Karpas-422 (cell line): ENCODE results near the gene PDE3A. TPM values are rescaled to one million over a fixed set of nuclear protein-coding genes. Genes with fewer than 3 reads are reported as not detected.

Experiments used
- DNase-seq: peaks from one replicate; pipeline ENCODE4 v3.0.0-alpha.2; 2015
- H2AFZ ChIP-seq: fragments of 200-600 bp; sonication (generic); 2 replicates; pipeline ENCODE4 v1.6.1; 2014; ENCODE audit warnings: antibody characterized with exemption, low read length, mixed read lengths
- H3K27ac ChIP-seq: fragments of 200-600 bp; sonication (generic); 2 replicates; pipeline ENCODE4 v1.5.1; 2014; ENCODE audit warnings: mild to moderate bottlenecking, low read length, moderate library complexity
- H3K27me3 ChIP-seq: fragments of 200-600 bp; sonication (generic); 2 replicates; pipeline ENCODE4 v1.6.1; 2014; ENCODE audit warnings: low read length, mixed read lengths
- H3K36me3 ChIP-seq: fragments of 200-600 bp; sonication (generic); 2 replicates; pipeline ENCODE4 v1.6.1; 2014; ENCODE audit warnings: low read length, mixed read lengths; ENCODE audit not compliant: insufficient read depth
- H3K4me1 ChIP-seq: fragments of 200-600 bp; sonication (generic); 2 replicates; pipeline ENCODE4 v1.6.1; 2014; ENCODE audit warnings: mild to moderate bottlenecking, low read length, mixed read lengths
- H3K4me2 ChIP-seq: fragments of 200-600 bp; sonication (generic); 2 replicates; pipeline ENCODE4 v1.6.1; 2014; ENCODE audit warnings: low read length, low read depth, mild to moderate bottlenecking; ENCODE audit not compliant: poor library complexity, severe bottlenecking
- H3K4me3 ChIP-seq: fragments of 200-600 bp; sonication (generic); 2 replicates; pipeline ENCODE4 v1.5.1; 2014; ENCODE audit warnings: mild to moderate bottlenecking, antibody characterized with exemption, low read length, mixed read lengths
- H3K79me2 ChIP-seq: fragments of 200-600 bp; sonication (generic); 2 replicates; pipeline ENCODE4 v1.6.1; 2014; ENCODE audit warnings: mild to moderate bottlenecking, low read length, mixed read lengths
- H3K9ac ChIP-seq: fragments of 200-600 bp; sonication (generic); 2 replicates; pipeline ENCODE4 v1.6.0; 2014; ENCODE audit warnings: low read length
- H3K9me2 ChIP-seq: fragments of 200-600 bp; sonication (generic), shearing (Covaris generic); replicated peaks from 2 replicates; pipeline ENCODE4 v1.6.0; 2014; ENCODE audit warnings: mild to moderate bottlenecking, low read length, moderate library complexity; ENCODE audit not compliant: insufficient read depth
- H3K9me3 ChIP-seq: fragments of 300-700, 200-600 bp; sonication (generic); 2 replicates; pipeline ENCODE4 v1.6.1; 2014; ENCODE audit warnings: low read length, mixed read lengths
- H4K20me1 ChIP-seq: fragments of 200-600 bp; sonication (generic); 2 replicates; pipeline ENCODE4 v1.6.1; 2014; ENCODE audit warnings: mild to moderate bottlenecking, antibody characterized with exemption, low read length, low read depth; ENCODE audit not compliant: insufficient read depth
- total RNA-seq: library from RNA; depleted of rRNA; stranded (reverse); fragments of >200 nt; shearing (Covaris generic); gene quantifications from 2 replicates; pipeline ENCODE4 v1.2.3, GENCODE V29; 2014; ENCODE audit warnings: low replicate concordance

Gene PDE3A
- total RNA-seq, 1 experiment from 2014 or later: not detected

DNA sequence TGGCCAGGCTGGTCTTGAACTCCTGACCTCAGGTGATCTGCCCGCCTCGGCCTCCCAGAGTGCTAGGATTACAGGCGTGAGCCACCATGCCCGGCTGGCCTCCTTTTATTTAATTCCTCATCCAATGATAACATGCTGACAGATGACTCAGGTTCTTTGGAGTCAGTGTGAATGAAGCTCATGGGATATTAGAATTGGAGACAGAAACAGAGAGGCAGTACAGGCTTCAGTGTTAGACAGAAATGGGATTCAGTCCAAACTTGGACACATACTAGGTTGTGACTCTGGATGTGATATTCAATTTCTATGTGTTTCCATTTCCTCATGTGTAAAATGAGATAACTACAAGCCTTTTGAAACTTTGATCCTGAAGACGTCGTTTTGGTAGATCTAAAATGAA is 47.3 kb downstream of the PDE3A start:
- Histone ChIP-seq H3K9me2 (no peaks in the 10 kb centered on the region), H3K27me3 (no peaks in the 10 kb centered on the region), H3K4me1 (no peaks in the 10 kb centered on the region), H3K36me3 (no peaks in the 10 kb centered on the region), H4K20me1 (no peaks in the 10 kb centered on the region), H2AFZ (no peak overlapping the region), H3K9me3 (no peaks in the 10 kb centered on the region), H3K4me3 (no peak overlapping the region), H3K79me2 (no peaks in the 10 kb centered on the region), H3K4me2 (no peak overlapping the region), H3K9ac (no peak overlapping the region), H3K27ac (no peak overlapping the region)
- DNase-seq: no peak

DNA sequence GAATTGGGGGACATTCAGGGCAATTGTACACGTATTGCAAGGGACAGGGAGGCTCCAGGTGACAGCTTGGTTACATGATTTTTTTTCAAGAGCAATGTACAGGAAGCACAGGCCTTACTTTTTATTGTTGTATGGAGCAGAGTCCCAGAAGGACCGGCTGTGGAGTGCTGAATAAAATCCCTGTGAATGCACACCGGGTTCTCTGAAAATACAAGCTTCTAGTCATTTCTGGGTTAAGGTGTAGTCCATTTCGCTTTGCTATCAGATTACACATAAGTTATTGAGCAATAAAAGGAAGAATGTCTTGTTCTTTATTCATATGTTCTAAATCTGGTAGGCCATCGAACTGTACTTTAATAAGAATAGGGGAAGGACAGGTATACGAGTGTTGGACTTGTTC is 52.2 kb downstream of the PDE3A start:
- H3K4me3 ChIP-seq: no peak overlapping the region
- H3K27ac ChIP-seq: no peak overlapping the region
- no peaks in the 10 kb centered on the region for H4K20me1 ChIP-seq
- H3K79me2 ChIP-seq: no peaks in the 10 kb centered on the region
- no peak overlapping the region for H2AFZ ChIP-seq
- no peak overlapping the region for H3K9ac ChIP-seq
- no peaks in the 10 kb centered on the region for H3K9me2 ChIP-seq
- no peaks in the 10 kb centered on the region for H3K27me3 ChIP-seq
- no peak overlapping the region for H3K4me2 ChIP-seq
- DNase-seq: no peak
- H3K36me3 ChIP-seq: no peaks in the 10 kb centered on the region
- no peaks in the 10 kb centered on the region for H3K4me1 ChIP-seq
- H3K9me3 ChIP-seq: no peaks in the 10 kb centered on the region

DNA sequence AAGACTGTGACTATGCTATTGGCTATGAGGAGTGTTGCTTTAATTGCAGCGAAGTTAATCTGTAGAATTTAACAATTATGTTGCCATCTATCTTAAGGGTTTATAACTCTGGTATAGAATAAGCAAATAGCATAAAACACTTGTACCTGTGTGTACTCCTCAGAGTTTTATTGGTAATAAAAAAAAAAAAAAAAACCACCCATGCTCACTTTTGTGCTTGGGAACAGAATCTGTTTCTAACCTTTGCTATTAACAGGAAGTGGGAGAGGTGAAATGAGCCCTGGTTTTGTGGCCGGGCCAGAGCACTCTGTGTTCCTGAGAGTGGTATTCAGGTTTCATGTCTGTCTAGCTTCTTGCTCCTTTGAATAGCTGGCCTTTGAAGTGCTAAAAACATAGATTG is 53.1 kb downstream of the PDE3A start:
- H4K20me1 ChIP-seq: no peaks in the 10 kb centered on the region
- H3K4me2 ChIP-seq: no peak overlapping the region
- no peak for DNase-seq
- H3K27me3 ChIP-seq: no peaks in the 10 kb centered on the region
- H3K4me1 ChIP-seq: no peaks in the 10 kb centered on the region
- no peak overlapping the region for H3K9ac ChIP-seq
- H3K9me3 ChIP-seq: no peaks in the 10 kb centered on the region
- H2AFZ ChIP-seq: no peak overlapping the region
- no peak overlapping the region for H3K4me3 ChIP-seq
- H3K79me2 ChIP-seq: no peaks in the 10 kb centered on the region
- no peak overlapping the region for H3K27ac ChIP-seq
- H3K9me2 ChIP-seq: no peaks in the 10 kb centered on the region
- no peaks in the 10 kb centered on the region for H3K36me3 ChIP-seq

DNA sequence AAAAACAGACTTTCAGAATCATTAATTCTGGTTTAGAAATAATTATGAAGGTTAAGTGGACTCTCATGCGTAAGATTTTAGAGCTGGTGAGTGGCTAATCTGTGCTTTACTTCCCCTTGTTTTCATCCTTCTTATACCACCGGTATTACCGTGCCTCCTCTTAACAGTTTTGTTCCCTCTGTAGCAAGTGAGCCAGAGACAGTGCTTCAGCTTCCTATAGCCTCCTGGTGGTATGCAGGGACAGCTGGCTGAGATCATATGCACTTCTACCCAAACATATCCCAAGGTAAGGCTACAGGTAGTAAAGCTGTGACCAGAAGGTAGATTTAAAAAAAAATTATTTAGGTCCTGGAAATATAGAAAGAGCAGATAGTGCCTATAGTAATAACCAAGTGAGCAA is 55.2 kb downstream of the PDE3A start:
- H3K4me1 ChIP-seq: no peaks in the 10 kb centered on the region
- H3K27me3 ChIP-seq: no peaks in the 10 kb centered on the region
- no peaks in the 10 kb centered on the region for H3K9me3 ChIP-seq
- no peaks in the 10 kb centered on the region for H4K20me1 ChIP-seq
- no peak overlapping the region for H2AFZ ChIP-seq
- H3K9me2 ChIP-seq: no peaks in the 10 kb centered on the region
- no peak overlapping the region for H3K9ac ChIP-seq
- H3K27ac ChIP-seq: no peak overlapping the region
- no peaks in the 10 kb centered on the region for H3K36me3 ChIP-seq
- H3K4me3 ChIP-seq: no peak overlapping the region
- no peak overlapping the region for H3K4me2 ChIP-seq
- no peaks in the 10 kb centered on the region for H3K79me2 ChIP-seq
- DNase-seq: no peak

DNA sequence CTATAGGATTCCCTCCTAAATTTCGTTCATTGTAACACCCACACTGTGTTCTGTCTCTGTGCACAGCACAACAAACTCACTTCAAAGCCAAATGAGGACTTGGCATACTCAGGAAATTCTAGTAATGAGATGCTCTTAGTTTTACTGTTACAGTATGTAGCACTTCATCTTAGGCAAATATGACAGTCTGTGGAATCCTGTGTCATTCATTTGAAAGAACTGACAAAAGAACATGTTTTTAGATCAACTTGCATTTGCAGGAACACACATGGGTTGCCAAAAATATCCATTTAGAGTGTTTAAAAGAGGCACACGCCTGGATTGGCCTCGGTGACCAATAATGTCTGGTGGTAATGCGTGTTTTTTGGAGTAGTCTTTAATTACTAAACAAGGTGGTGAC is 56.5 kb downstream of the PDE3A start:
- Histone ChIP-seq H3K79me2 (no peaks in the 10 kb centered on the region), H3K36me3 (no peaks in the 10 kb centered on the region)

DNA sequence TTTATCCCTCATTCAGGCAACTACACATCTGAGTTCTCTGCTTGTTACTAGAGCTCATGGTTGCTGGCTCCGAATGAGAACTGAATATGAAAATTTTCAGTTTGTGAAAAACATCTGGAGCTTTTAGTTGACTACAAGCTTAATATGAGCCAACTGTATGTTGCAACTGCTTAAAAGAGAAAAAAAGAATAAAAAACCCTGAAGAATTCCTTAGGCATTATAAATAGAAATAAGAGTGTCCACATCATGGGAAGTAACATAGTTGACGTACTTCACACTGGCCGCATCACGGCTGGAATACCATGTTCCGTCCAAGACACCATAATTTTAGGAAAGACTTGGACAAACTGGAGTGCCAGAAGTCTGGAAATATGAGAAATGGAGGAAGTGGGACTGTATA is 57.9 kb downstream of the PDE3A start:
- Histone ChIP-seq H3K9ac (no peak overlapping the region), H3K4me3 (no peak overlapping the region)

More for the DNA sequence above, 56.5 kb downstream of the PDE3A start:
- no peak overlapping the region for H3K4me3 ChIP-seq
- H3K27me3 ChIP-seq: no peaks in the 10 kb centered on the region
- no peak overlapping the region for H3K4me2 ChIP-seq
- H3K9me3 ChIP-seq: no peaks in the 10 kb centered on the region
- no peak overlapping the region for H3K9ac ChIP-seq
- H3K27ac ChIP-seq: no peak overlapping the region
- no peaks in the 10 kb centered on the region for H3K4me1 ChIP-seq
- no peak for DNase-seq
- H3K9me2 ChIP-seq: no peaks in the 10 kb centered on the region
- no peak overlapping the region for H2AFZ ChIP-seq
- H4K20me1 ChIP-seq: no peaks in the 10 kb centered on the region

DNA sequence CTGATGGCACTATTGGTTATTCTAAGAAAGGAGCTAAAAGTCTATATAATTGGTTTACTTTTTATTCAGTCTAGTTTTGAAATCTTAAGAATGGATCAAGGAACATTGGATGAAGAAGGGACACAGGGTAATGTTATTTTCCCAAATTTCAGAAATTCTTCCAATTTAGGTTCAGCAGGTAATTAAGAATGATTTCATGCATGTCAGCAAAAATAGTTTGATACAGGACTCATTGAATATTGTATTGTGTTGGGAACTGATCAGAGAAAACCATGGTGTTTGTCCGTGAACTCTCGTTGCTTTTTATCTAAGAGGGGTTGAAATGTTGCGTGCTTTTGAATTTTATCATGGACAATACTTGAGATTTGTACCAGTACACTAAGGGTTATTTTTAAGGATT is 58.6 kb downstream of the PDE3A start:
- DNase-seq: no peak
- Histone ChIP-seq H3K9ac (no peak overlapping the region), H3K36me3 (no peaks in the 10 kb centered on the region), H3K27ac (no peak overlapping the region), H3K9me3 (no peaks in the 10 kb centered on the region), H3K4me1 (no peaks in the 10 kb centered on the region), H2AFZ (no peak overlapping the region), H3K4me2 (no peak overlapping the region), H3K4me3 (no peak overlapping the region), H3K79me2 (no peaks in the 10 kb centered on the region), H3K9me2 (no peaks in the 10 kb centered on the region), H3K27me3 (no peaks in the 10 kb centered on the region), H4K20me1 (no peaks in the 10 kb centered on the region)

More for the DNA sequence above, 57.9 kb downstream of the PDE3A start:
- DNase-seq: no peak
- Histone ChIP-seq H3K27me3 (no peaks in the 10 kb centered on the region), H3K4me1 (no peaks in the 10 kb centered on the region), H4K20me1 (no peaks in the 10 kb centered on the region), H3K79me2 (no peaks in the 10 kb centered on the region), H3K9me2 (no peaks in the 10 kb centered on the region), H3K36me3 (no peaks in the 10 kb centered on the region), H2AFZ (no peak overlapping the region), H3K4me2 (no peak overlapping the region), H3K9me3 (no peaks in the 10 kb centered on the region), H3K27ac (no peak overlapping the region)

DNA sequence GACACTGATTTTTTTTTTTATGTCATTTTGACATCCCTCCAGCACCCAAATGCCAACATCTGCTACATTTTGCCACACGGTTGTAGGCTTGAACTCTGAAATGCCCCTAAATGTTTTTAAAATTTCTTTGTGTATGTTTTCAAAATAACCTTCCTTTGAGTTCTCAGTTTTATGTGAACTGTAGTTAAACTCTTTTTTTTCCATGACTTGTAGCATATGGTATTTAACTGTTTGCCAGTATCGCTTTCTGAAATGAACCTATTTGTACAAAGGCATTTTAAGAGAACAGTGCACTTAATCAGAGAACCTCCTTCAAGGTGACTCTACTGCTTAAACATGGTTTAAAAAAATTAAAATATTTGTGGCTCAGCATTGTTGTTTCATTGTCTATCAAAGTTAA is 61.5 kb downstream of the PDE3A start:
- Histone ChIP-seq H3K36me3 (no peaks in the 10 kb centered on the region), H3K79me2 (no peaks in the 10 kb centered on the region), H3K4me1 (no peaks in the 10 kb centered on the region), H3K4me2 (no peak overlapping the region), H3K9me3 (no peaks in the 10 kb centered on the region), H2AFZ (no peak overlapping the region), H4K20me1 (no peaks in the 10 kb centered on the region), H3K27ac (no peak overlapping the region), H3K9me2 (no peaks in the 10 kb centered on the region), H3K27me3 (no peaks in the 10 kb centered on the region), H3K9ac (no peak overlapping the region), H3K4me3 (no peak overlapping the region)
- DNase-seq: no peak

DNA sequence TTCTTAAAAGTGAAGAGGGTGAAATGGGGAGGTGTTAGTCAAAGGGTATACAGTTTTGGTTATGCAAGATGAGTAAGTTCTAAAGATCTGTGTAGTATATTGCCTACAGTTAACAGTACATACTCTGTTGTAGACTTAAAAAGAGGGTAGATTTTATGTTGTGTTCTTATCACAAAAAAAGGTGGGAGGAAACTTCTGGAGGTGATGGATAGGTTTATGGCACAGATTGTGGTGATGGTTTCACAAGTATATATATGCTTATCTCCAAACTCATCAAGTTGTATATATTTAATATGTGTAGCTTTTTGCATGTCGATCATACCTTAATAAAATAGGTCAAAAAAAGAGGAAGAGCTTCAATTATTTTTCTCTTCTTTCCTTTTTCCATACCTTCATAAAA is 64.0 kb downstream of the PDE3A start:
- Histone ChIP-seq H3K79me2 (no peaks in the 10 kb centered on the region), H3K4me1 (no peaks in the 10 kb centered on the region), H3K27ac (no peak overlapping the region), H3K36me3 (no peaks in the 10 kb centered on the region), H3K4me3 (no peak overlapping the region), H2AFZ (no peak overlapping the region), H3K4me2 (no peak overlapping the region), H3K9me3 (no peaks in the 10 kb centered on the region), H3K9me2 (no peaks in the 10 kb centered on the region), H4K20me1 (no peaks in the 10 kb centered on the region), H3K9ac (no peak overlapping the region), H3K27me3 (no peaks in the 10 kb centered on the region)
- no peak for DNase-seq
